Activated naive CD4-positive, alpha-beta T cell treated with anti-CD3 and anti-CD28 coated beads, Interleukin-2, amount 10 ng/mL, durations not matched to agents 7 days and 5 days (primary cell): Measurements from ENCODE around the gene FAR2.
"Not testable (repeated sequence)": the region's sequence is repeated elsewhere in the genome, so short reads cannot be mapped to it uniquely, and the experiment has no call there.

ENCODE experiments used
- CTCF ChIA-PET: fragments of 350-600 bp; sonication (Branson Sonifier 250); formaldehyde crosslinking; loops from one replicate; lab custom pipeline; 2021; ENCODE audit warnings: antibody characterized with exemption; lab: Charles Lee
- DNase-seq: peaks from one replicate; pipeline ENCODE4 v3.0.0-alpha.2; 2020
- H3K27ac Mint-ChIP-seq: one replicate; pipeline ENCODE4 v1.8.0; 2021; ENCODE audit warnings: mild to moderate bottlenecking, moderate library complexity, mixed read lengths
- H3K27me3 Mint-ChIP-seq: one replicate; pipeline ENCODE4 v1.8.0; 2021; ENCODE audit warnings: mild to moderate bottlenecking, mixed read lengths
- H3K36me3 Mint-ChIP-seq: one replicate; pipeline ENCODE4 v1.8.0; 2021; ENCODE audit warnings: mixed read lengths
- H3K4me1 Mint-ChIP-seq: one replicate; pipeline ENCODE4 v1.8.0; 2021; ENCODE audit warnings: mixed read lengths
- H3K4me3 Mint-ChIP-seq: one replicate; pipeline ENCODE4 v1.8.0; 2021; ENCODE audit warnings: mild to moderate bottlenecking, moderate library complexity, mixed read lengths
- H3K9me3 Mint-ChIP-seq: one replicate; pipeline ENCODE4 v1.8.0; 2021; ENCODE audit warnings: mixed read lengths

FAR2 gene

DNA sequence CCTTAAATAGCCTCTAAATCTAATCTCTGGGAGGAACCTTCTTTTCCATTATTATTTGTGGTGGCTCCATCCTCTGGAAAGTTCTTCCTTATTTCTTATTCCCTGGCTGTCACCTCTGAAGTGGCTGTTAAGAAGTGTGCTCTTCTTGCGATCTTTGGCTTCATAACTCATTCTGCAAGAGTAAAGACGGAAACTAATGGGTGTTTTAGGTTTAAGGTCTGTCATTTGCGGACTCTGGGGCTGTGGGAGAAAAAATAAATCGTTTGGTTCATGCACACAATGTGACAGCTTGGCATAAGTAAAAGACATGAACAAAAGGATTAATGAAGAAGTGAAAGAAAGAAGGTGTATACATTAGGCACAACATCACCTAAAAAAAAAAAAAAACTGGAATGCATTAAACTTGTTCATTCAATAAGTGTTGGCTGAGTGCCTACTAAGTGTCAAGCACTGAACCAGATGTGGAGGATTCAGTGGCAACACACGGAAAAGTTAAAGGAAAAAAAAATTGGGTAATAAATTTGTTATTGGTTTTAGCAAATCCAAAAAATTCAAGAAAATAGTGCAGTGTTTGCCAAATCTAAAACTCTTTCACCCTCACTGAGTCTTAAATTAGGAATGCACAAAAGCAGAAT lies 132.4 kb downstream of the FAR2 start:
- DNase-seq: no peak

DNA sequence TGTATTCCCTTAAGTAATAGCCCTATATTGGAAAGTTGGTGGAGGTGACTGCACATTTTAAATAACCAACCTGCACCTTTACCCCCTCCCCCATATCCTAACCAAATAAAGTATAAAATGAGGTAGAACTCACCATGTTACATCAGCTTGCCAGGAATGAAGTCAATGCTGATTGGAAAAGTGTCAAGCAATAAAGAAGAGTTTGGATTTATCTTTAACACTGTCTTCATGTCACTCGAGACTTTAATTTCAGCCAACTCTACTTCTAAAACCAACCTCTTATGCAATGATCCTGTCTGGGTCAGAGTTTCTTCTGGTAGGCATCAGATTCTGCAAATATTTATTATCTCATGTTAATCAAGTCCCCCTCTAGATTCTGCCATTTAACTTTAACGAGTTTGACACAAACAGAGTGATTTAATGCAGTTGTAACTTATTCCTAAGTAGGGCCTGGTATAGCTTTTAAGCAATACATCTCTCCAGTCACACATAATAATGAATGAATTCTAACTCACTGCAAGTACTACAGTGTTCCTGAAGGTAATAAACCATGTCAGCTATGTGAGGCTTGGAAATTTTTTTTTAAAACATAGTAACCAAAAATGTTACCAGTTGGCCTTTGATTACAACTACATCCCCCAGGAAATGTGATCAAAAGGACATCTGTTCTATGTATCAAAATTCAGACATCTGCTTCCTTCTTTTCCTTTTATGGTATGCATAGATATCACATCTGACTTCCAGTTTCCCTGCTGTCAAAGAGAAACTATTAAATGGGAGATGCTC lies 133.1 kb downstream of the FAR2 start:
- Mint-ChIP-seq H3K36me3 (peaks cover 2% of the 10 kb centered on the region), H3K9me3 (no peaks in the 10 kb centered on the region), H3K4me1 (no peaks in the 10 kb centered on the region), H3K27me3 (no peaks in the 10 kb centered on the region), H3K4me3 (no peak overlapping the region), H3K27ac (no peak overlapping the region)
- no peak for DNase-seq
- CTCF ChIA-PET: no interaction called here

More for the DNA sequence above, 132.4 kb downstream of the FAR2 start:
- Mint-ChIP-seq H3K27me3 (no peaks in the 10 kb centered on the region), H3K27ac (no peak overlapping the region), H3K4me3 (no peak overlapping the region), H3K9me3 (no peaks in the 10 kb centered on the region), H3K4me1 (no peaks in the 10 kb centered on the region), H3K36me3 (peaks cover 3% of the 10 kb centered on the region)
- CTCF ChIA-PET: no interaction called here

DNA sequence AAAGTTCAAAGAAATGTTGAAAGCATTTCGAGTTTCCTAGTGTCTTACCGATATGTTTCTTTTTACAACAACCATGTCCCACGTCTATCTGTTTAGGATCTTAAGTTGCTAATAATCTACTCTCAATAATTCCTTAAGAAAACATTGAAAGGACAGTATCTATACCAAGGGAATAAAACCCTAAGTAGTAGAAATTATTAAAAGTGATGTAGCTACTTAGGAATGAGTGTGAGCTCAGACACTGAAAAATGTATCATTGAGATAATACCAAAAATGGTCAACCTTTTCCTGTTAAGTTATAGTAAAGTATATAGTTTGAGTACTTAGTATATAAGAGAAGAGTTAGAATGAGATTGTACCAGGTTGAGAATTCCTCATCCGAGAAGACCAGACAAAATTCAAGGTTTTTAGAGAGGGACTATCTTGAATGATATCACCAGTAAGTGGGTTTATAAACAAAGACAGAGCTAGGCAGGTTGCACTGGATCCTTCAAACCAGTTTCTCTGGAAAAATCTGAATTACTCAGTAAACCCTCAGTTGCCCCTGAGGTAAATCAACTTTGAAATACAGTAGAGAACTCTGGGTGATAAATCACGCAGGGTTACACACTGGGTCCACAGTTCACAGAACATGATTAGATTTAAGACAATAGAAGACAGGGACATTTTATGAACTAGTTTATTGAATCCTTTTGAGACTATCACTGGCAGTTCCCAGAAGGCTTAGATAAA lies 135.1 kb downstream of the FAR2 start:
- Mint-ChIP-seq H3K27me3 (no peaks in the 10 kb centered on the region), H3K4me3 (no peak overlapping the region), H3K9me3 (no peaks in the 10 kb centered on the region), H3K36me3 (no peaks in the 10 kb centered on the region), H3K4me1 (no peaks in the 10 kb centered on the region), H3K27ac (no peak overlapping the region)
- DNase-seq: no peak
- CTCF ChIA-PET: no interaction called here

DNA sequence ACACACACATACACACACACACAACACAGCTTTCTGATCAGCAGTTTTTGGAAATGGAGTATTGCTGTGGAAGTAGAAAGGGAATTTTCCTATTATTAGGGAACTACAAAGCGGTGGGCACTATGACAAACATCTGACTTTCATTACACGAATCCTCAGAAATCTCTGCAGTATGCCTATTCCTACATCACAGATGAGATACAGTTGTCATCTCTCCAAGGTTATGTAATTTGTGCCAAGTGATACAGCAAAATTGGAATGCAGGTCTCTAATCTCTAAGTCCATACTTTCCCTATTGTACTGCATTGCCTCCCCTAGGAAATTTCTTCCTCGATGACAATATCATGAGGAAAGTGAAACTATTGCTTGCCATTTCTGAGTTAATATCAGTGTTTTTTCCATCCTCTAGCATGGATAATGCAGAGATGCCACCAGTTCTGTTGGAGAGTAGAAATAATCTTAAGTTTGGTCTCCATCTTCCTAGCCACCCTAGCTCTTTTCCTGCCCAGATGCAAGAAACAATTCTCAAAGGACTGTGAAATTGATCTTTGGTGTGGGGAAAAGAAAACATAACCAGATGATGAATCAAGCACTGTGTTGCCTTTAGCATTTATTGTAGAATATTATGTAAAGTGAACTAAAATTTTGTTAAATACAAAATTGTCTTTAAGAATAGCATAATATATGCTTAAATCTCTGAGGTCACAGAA lies 137.2 kb downstream of the FAR2 start:
- Mint-ChIP-seq H3K27ac (no peak overlapping the region), H3K4me1 (no peaks in the 10 kb centered on the region), H3K4me3 (no peak overlapping the region), H3K27me3 (no peaks in the 10 kb centered on the region), H3K36me3 (no peaks in the 10 kb centered on the region), H3K9me3 (peaks cover 3% of the 10 kb centered on the region)
- DNase-seq: no peak
- CTCF ChIA-PET: no interaction called here

DNA sequence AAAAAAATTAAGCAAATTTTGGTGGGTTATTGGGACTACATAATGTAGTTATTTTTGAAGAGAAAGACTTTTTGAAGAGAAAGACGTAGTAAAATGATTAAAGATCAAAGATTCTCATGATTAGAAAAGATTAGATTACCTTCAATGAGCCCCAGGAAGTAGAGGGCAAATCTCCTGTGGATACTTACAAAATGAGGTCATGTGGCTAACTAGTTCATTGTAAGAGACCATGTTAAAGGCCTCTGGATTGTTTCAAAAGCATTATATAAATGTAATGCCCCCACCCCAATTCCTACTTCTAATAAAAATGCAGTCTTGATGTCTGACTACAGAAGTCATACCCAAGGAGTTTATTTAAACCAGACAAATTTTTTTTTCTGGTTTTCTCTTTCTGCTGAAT lies 138.5 kb downstream of the FAR2 start:
- Mint-ChIP-seq H3K4me3 (no peak overlapping the region), H3K27ac (no peak overlapping the region), H3K36me3 (no peaks in the 10 kb centered on the region), H3K27me3 (no peaks in the 10 kb centered on the region), H3K9me3 (peaks cover 3% of the 10 kb centered on the region), H3K4me1 (no peaks in the 10 kb centered on the region)
- DNase-seq: no peak
- CTCF ChIA-PET: no interaction called here

DNA sequence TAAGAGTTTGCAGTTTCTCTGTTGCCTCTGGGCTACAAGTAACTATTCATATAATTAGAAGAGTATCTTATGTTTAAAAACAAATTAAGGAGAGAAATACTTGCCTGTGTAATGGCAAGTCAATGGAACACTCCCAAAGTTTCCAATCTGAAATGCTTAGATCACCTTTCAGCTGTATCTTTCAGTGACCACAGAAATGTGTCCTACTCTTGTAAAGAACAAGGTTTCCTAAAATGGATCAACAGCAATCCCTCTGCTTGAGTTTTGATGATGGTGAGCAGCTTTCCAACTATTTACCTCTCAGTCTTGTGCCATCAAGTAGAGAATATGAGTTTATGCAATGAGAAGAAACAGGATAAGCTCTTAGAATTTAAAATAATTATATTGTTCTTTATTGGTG lies 139.0 kb downstream of the FAR2 start:
- DNase-seq: no peak
- Mint-ChIP-seq H3K4me1 (no peaks in the 10 kb centered on the region), H3K27me3 (no peaks in the 10 kb centered on the region), H3K9me3 (peaks cover 3% of the 10 kb centered on the region), H3K27ac (no peak overlapping the region), H3K36me3 (no peaks in the 10 kb centered on the region), H3K4me3 (no peak overlapping the region)
- CTCF ChIA-PET: no interaction called here

DNA sequence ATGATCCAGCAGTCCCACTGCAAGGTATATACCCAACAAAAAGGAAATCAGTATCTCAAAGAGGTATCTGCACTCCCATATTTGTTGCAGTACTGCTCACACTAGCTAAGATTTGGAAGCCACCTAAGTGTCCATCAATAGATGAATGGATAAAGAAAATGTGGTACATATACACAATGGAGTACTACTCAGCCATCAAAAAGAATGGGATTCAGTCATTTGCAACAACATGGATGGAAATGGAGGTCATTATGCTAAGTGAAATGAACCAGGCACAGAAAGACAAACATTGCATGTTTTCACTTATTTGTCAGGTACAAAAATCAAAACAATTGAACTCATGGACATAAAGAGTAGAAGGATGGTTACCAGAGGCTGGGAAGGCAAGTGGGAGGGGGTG lies 141.4 kb downstream of the FAR2 start:
- H3K27ac Mint-ChIP-seq, H3K4me3 Mint-ChIP-seq, CTCF ChIA-PET, H3K27me3 Mint-ChIP-seq, H3K36me3 Mint-ChIP-seq, H3K9me3 Mint-ChIP-seq, DNase-seq, H3K4me1 Mint-ChIP-seq: not testable (repeated sequence)

DNA sequence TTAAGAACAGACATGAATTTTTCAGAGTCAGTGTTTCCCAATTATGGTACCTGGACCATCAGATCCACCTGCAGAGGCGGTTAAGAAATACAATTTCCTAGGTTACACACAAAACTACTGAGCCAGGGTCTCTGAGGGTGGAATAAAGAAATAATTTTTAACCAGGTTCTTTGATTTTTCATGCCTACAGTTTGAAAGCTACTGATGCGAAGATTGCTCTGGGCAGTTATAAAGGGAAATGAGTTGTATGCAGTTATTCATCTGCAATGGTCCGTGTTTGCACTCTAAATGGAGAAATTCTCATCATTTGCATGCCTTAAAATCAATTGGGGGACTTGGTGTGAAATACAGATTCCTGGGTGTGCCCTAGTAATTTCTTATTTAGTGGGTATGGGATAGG lies 142.1 kb downstream of the FAR2 start:
- H3K9me3 Mint-ChIP-seq: peaks cover 3% of the 10 kb centered on the region
- H3K4me3 Mint-ChIP-seq: no peak overlapping the region
- H3K36me3 Mint-ChIP-seq: no peaks in the 10 kb centered on the region
- H3K27me3 Mint-ChIP-seq: no peaks in the 10 kb centered on the region
- CTCF ChIA-PET: no interaction called here
- H3K27ac Mint-ChIP-seq: no peak overlapping the region
- H3K4me1 Mint-ChIP-seq: no peaks in the 10 kb centered on the region
- DNase-seq: no peak

DNA sequence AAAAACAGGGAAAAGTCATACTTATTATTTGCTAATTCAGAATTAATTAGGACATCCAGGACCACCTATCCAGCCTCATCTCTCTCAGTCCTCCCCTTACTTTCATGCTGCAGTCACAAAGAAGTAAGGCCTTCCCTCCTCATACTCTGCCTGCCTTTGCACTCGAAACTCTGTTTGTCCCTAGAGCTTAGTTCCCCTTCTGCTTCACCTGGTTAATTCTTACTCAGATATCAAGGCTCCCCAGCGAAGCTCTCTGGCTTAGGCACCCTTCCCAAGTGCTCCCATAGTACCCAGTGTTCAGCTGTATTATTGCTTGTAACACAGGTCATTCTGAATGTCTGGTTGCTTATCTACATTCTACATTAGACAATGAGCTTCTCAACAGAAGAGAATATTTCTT lies 150.6 kb downstream of the FAR2 start:
- H3K9me3 Mint-ChIP-seq: no peaks in the 10 kb centered on the region
- CTCF ChIA-PET: no interaction called here
- DNase-seq: no peak
- H3K27ac Mint-ChIP-seq: no peak overlapping the region
- no peak overlapping the region for H3K4me3 Mint-ChIP-seq
- no peaks in the 10 kb centered on the region for H3K36me3 Mint-ChIP-seq
- H3K27me3 Mint-ChIP-seq: no peaks in the 10 kb centered on the region
- H3K4me1 Mint-ChIP-seq: no peaks in the 10 kb centered on the region

DNA sequence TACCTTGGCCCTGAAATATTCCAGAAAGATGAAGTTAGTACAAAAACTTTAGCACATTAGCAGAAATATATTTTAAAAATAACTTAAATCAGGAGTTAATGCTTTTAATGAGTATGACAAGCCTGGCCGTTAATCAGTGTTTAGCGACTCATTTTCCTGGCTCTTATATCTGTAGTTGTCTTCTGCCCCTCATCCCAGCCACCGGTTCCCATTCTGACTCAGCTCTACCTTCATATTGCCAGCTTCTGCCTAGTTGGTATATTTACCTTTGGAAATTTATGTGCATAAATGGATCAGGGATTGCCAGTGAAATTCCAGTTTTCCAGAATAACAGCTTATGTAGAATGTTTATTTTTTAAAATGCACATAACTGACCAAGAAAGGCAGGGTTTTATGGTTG lies 152.0 kb downstream of the FAR2 start:
- Mint-ChIP-seq H3K4me1 (no peaks in the 10 kb centered on the region), H3K27me3 (no peaks in the 10 kb centered on the region), H3K9me3 (no peaks in the 10 kb centered on the region), H3K36me3 (no peaks in the 10 kb centered on the region), H3K4me3 (no peak overlapping the region), H3K27ac (no peak overlapping the region)
- DNase-seq: no peak
- CTCF ChIA-PET: no interaction called here

DNA sequence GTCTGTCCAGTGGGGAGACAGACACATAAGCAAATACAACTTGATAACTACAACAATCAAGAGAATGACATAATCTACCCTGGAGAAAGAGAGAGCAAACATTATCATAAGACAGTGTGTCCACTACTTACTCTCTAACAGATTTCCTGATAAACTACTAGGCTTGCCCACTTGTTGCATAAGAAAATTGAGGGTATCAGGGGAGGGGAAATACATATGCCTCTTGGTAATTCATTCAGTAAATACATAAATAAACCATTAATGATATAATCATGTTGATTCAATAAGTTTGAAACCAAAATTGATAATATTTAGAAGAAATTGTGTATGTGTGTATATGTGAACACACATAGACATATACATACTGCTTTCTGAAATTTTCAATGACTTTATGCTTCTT lies 155.3 kb downstream of the FAR2 start:
- no peak overlapping the region for H3K27ac Mint-ChIP-seq
- CTCF ChIA-PET: no interaction called here
- no peaks in the 10 kb centered on the region for H3K36me3 Mint-ChIP-seq
- no peak for DNase-seq
- H3K4me1 Mint-ChIP-seq: no peaks in the 10 kb centered on the region
- H3K4me3 Mint-ChIP-seq: no peak overlapping the region
- H3K9me3 Mint-ChIP-seq: no peaks in the 10 kb centered on the region
- H3K27me3 Mint-ChIP-seq: no peaks in the 10 kb centered on the region

DNA sequence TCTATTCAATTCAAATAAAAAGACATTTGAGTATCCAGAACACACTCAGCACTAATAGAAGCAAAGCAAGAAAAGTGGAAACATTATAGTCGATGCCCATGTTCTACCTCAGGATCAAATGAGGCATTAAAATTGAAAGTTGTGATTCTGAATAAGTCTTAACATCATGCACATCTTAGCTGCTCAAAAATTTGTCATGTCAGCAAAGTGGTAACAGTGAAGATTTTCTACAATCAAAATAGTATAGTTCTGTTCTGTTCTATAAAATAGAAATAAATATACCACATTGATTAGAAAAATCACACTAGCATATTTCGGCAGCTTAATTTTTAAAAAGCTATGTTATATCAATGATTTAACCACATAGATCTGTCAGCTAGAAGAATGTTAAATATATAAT lies 157.2 kb downstream of the FAR2 start:
- no peak for DNase-seq
- no peaks in the 10 kb centered on the region for H3K4me1 Mint-ChIP-seq
- H3K36me3 Mint-ChIP-seq: no peaks in the 10 kb centered on the region
- H3K27me3 Mint-ChIP-seq: no peaks in the 10 kb centered on the region
- no peaks in the 10 kb centered on the region for H3K9me3 Mint-ChIP-seq
- no peak overlapping the region for H3K4me3 Mint-ChIP-seq
- no peak overlapping the region for H3K27ac Mint-ChIP-seq
- CTCF ChIA-PET: interaction anchor here (4.2 kb wide), 1 partner anchor 11 kb away, joined by 27 read pairs; no protein-coding TSS in a partner anchor

DNA sequence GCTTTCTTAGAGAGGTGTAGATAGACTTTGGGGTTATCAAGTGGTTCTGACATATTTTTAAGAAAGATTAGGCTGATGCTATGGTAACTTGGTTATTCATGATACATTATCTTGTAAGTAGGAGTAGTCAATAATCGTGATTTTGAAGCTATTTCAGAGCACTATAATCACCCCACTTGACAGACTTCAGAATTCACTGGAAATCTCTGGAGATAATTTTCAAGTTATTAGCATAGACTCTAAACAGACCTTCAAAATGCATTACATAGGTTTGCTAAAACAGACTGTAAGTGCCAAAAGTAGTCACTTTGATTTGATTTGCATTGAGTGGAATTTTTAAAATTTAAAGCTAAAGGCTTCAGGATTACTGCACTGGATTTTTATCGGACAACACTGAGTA lies 157.6 kb downstream of the FAR2 start:
- DNase-seq: no peak
- no peaks in the 10 kb centered on the region for H3K4me1 Mint-ChIP-seq
- no peak overlapping the region for H3K4me3 Mint-ChIP-seq
- no peaks in the 10 kb centered on the region for H3K27me3 Mint-ChIP-seq
- H3K9me3 Mint-ChIP-seq: no peaks in the 10 kb centered on the region
- CTCF ChIA-PET: interaction anchor here (4.2 kb wide), 1 partner anchor 10 kb away, joined by 27 read pairs; no protein-coding TSS in a partner anchor
- no peak overlapping the region for H3K27ac Mint-ChIP-seq
- H3K36me3 Mint-ChIP-seq: no peaks in the 10 kb centered on the region

DNA sequence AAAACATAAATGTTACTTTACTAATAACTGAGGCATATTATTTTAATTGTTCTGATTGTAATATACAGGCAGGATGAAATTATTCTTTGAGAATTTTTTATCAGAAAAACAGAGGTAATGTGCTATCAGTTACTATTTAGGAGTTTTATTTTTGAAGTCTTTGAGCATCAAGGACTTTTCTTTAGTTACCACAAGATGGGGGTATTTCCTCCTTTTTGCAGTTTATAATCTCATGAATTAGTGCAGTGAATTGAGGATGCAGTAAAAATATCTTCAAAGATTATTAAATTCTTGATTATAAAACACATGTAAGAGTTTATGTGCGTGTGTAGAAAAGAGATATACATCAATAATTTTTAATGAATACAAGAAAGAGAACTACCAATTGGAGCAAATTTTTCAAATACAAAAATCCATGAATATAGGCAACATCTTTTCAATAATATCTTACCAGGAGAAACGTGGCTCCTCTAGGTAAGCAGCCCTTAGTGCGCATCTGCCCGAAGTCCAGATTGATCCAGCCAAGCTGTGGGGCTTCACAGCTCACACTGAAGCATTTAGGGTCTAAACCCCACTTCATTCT lies 160.3 kb downstream of the FAR2 start:
- Mint-ChIP-seq H3K27ac (no peak overlapping the region), H3K4me3 (no peak overlapping the region), H3K36me3 (no peaks in the 10 kb centered on the region), H3K4me1 (no peaks in the 10 kb centered on the region), H3K9me3 (no peaks in the 10 kb centered on the region), H3K27me3 (no peaks in the 10 kb centered on the region)
- CTCF ChIA-PET: interaction anchor here (0.8 to 9.2 kb wide), 4 partner anchors 220 to 236 kb away, joined by 3 to 93 read pairs (median 3); no protein-coding TSS in a partner anchor
- DNase-seq: no peak
